ENCODE data around the gene MFAP4.

The MFAP4 gene

GRCh38 chr17:19347323-19348080 lies 39.5 kb downstream of the MFAP4 start:
- no peak for DNase-seq

DNA sequence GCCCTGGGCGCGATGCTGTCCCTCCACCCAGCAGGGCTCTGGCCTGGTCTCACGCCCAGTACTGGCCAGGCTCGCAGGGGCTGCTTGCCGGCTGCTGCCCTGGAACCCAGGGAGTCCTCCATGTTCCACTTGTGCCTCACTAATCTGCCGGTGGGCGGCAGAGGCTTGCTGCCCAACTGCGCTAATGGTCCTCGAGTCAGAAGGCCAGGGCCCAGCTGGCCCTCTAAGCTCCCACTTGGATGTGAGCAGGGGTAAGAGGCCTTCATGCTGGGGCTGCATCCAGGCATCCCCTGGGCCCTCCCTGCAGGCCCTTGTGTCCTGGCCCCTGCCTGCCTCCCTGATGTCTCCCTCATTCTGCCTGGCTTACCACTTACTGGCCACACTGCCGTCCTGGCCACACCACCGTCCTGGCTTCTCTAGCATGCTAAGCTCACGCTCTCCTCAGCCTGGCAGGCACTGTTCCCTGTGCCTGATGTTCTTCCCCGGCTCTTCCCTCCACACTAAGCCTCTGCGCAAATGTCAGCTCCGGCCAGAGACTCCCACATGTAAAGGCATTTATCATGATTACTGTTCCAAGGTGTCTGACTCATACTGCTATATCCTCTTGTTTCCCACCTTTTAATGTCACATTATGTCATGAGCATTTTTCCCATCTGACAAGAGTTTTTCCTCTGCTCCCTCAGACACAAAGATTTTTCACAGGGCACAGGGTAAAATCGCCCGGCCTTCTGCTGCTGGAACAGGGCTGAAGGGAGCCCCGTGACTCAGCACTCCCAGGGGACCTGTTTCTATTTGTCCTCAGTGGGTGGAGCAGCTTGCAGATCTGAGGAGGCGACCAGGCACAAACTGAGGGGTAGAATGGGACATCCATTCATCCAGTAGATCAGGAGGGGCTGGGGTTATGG lies 40.4 kb downstream of the MFAP4 start:
- DNase-seq: peak; percentile 53

DNA sequence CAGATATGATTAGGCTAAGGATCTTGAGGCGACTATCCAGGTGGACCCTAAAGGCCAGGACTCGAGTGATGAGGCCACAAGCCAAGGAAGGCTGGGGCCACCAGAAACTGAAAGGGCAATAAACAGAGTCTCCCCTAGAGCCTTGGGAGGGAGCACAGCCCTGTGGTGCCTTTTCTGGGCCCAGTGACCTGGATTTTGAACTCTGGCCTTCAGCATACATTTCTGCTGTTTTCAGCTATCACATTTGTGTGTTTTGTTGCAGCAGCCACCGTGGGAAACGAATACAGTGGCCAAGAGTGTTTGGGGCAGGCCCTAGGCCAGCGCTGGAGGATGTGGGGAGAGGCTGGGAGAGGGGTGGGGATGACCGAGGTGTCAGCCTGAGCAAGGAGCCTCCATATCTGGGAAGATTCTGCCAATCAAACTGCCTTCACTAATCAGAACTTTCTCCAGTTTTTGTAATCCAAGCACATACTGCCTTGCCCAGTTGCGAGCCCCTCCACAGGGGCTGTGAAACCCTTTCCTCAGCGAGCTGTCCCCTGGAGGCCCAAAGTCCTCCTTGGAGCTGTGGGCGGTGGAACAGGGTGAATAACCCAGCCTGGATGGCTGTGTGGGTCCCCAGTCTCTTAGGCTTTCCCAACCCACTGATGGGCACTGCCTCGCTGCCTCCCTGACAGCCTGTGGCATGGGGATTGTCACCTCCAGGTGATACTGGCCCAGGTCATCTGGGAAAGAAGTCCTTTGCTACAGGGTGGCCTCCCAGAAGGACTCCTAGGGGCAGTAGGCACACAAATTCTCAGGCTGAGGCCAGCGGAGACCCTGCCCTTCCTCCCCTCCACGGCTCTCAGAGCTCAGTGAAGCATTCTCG lies 41.3 kb downstream of the MFAP4 start:
- no peak for DNase-seq

DNA sequence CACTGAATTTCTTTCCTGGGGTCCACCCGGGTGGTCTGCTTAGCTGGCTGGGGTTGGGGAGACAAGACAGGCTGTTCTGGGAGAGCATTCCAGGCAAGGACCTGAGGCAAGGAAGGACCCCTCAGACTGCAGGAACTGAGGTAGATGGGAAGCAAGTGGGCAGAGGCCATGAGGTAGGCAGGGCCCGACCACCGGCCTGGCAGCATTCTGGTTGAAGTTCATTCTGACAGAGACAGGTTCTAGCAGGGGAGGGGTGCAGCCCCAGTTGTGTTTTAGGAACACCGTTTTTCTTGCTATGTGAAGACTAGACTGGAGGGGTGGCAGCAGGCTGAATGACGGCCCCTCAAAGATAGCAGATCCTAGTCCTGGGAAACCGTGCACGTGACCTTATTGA lies 41.9 kb downstream of the MFAP4 start:
- no peak for DNase-seq

DNA sequence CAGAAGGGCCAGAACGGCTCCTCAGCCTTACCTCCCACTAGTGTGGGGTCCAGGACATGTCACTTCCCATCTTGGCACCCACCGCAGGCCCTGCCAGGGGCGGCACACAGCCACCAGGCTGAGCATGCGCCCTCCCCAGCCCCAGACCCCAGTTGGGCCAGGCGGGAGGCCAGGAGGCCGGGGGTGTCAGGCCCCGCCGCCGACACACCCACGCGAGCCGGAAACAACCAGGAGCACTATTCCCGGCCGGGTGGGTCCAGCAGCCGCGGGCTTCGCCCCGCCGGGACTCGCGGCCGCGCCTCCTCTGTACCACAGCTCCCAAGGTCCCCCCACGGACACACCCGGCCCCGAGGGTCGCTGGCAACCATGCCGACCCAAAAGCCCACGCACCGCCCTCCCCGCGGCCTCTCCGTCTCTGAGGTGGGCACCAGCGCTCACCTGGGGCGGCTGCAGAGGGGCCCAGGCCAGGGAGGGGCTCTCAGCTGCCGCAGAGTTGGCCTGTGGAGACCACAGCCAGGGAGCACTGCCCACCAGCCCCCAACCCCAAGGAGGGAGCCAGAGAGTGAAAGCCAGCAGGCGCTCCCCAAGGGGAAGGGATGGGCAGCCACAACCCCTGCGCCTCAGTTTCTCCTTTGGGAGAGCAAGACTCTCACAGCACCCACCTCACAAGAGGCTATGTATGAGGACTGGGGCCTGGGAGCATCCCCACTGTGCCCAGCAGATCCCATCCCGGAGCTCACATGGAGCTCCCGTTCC lies 42.5 kb downstream of the MFAP4 start:
- no peak for DNase-seq

- DNase-seq: no peak
Observed at GRCh38 chr17:19343671-19344151, 43.3 kb downstream of the MFAP4 start.

DNA sequence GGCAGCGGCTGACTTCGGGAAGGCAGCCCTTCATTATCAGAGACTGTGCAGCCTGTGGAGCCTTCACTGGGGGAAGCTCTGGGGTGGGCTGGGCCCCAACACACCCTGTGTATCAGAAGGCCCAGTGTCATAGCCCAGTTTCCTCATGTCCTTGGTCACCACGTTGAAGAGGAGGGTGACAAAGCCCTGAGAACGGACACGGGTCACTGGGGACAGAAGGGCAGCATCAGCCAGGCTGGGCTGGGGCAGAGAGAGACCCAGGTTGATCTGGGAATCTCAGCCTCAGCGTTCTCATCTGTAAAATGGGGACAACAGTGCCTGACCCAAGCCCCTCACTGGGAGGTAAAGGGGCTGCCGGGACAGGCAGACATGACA lies 43.7 kb downstream of the MFAP4 start:
- DNase-seq: no peak

DNA sequence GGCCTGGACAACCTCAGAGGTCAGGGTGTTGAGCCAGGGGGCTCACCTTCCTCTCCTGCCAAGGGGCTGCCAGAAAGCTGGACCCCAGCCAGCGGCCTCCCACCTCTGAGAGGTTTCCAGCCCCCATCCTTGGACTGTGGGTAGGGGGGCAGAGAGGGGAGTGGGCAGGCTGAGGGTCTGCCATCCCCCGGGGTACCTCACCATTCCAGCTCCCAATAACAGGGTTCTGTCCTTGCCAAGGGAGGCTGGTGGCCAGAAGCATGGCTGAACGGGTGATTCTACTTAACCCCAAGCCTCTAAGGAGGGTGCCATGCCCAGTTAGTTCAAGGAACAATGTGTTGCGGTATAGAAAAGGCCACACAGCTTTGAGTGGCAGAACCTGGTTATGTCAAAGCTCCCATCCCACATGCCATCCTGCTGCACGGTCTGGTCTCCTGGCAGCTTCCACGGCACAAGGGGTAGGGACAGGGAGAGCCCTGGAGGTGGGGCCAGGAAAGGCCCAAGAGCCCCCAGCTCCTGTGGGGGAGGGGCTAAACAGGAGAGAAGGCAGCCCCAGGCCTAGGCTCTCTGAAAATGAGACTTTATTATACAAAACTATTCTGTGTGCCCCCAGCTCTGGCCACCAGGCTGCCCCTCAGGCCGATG lies 44.3 kb downstream of the MFAP4 start:
- no peak for DNase-seq

- DNase-seq: no peak
Observed at GRCh38 chr17:19341641-19342610, 45.1 kb downstream of the MFAP4 start.

GRCh38 chr17:19341211-19341631 lies 45.8 kb downstream of the MFAP4 start:
- no peak for DNase-seq

DNA sequence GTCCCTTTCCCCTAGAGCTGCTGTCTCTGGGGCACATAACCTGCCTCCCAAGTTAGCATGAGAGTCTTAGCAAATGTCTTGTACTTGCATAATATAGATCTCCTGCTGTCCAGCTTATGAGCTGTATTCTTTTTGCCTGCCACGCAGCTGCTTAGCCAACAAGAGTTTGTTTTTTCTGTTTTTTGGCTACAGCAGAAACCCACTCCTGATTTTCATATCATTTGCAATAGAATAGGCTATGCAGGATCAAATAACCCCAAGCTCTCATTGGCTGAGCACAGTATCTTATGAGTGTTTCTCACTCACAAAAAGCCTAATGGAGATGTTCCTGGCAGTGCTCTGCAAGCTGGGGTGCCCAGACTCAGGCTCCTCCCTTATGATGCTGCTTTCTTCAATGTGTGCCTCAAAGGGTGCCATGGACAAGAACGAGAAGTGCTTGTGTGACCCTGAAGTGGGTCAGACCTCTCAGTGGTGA lies 47.6 kb downstream of the MFAP4 start:
- no peak for DNase-seq

DNA sequence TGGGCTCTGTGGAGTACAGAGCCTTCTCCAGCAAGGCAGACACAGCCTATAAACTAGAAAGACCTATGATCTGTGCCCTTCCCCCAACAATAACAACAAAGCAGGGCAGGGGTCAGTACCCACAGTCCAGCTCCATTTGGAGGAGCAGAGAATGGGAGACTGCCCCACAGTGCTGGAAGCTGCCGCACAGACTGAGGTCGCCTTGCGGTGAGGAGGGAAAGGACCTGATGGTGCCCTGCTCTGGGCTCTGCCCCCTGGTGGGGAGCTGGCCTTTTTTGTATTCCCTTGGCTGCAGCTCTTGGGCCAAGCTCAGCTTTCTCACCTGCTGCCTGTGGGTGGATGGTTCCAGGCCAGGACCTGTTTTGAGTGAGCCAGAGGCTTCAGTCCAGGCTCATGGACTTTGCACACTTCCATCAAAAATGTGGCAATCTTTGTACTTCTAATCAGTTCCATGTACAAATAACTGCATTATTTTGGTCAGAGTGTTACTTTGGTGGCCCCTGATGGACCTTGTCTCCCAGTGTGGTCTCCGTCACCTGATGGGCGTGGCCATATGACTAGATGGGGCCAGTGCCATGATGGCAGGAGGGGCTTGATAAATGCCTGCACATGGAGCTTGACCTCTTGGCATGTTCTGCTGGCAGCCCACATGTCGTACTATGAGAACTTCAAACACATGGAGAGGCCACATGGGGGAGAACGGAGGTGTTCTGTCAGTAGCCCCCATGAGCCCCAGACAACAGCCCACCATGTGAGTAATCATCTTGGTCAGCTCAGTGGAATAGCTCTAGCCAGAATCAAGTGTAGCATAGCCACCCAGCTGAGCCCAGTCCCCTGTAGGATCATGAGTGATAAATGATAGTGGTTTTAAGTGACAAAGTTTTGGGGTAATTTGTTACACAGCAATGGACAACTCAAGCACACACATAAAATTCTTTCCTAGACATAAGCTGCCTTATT lies 48.7 kb downstream of the MFAP4 start:
- DNase-seq: peak; percentile 72

GRCh38 chr17:19337712-19338023 lies 49.3 kb downstream of the MFAP4 start:
- DNase-seq: no peak

DNA sequence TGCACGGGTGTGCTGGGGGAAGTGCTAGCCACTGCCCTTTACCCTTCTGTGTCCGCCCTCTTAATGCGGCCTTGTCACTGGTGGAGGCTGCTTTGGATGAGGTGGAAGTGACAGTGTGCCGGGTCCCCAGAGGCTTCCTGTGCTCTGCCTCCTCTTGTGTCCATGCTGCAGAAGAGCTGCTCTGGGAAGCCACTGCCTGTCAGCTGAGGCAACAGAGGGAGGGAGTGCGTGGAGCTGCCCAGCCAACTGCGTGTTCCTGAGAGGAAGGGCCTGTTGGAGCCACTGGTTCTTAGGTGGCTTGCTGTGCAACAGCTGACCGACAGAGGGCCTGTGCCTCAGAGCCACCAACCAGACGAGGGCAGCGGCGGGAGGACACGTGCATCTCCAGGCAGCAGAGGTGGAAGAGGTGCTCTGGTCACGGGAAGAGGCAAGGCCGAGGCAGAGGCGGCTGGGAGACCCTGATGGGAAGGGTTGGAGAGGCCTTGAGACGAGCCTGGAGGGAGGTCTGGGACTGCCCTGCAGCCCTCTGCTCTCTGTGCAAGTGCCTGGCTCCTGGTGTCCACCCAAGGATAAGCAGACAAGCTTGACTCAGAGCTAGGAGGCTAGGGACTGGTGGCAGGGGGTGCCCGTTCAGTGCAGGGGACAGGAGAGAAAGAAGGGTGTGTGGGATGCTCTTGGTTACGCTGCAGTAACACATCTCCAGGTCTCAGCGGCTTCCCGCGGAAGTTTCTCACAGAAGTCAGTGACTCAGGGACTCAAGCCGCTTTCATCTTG lies 49.9 kb downstream of the MFAP4 start:
- peak; percentile 32 for DNase-seq

DNA sequence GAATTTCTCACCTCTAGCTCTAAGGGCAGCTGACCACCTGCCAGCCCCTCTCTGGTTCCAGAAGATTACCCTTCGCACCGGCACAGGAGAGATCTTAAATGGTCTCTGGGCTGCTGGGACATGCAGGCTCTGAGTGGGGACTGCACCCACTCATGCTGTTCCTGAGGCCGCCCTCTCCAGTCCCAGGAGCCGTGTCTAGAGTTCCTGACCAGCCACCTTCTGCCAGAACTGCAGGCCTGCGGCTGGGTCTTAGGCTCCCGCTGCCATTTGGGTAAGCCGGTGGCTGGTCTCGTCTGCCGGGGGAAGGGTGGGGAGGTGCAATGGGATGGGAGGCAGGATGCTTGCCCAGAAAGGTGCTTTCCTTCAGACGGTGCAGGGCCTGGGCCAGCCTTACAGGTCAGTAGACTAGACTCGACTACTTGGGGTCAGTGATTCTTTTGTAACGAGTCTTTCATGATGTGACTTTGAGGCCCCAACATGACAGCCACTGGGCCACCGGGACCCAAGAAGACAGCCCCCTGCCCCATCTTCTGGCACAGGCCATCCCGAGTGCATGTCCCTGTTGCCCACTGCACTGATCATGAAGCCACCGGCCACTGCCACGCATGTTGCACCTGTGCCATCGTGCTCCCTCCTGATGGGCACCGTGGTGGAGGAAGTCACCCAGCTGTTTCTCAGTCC lies 50.9 kb downstream of the MFAP4 start:
- DNase-seq: no peak

DNA sequence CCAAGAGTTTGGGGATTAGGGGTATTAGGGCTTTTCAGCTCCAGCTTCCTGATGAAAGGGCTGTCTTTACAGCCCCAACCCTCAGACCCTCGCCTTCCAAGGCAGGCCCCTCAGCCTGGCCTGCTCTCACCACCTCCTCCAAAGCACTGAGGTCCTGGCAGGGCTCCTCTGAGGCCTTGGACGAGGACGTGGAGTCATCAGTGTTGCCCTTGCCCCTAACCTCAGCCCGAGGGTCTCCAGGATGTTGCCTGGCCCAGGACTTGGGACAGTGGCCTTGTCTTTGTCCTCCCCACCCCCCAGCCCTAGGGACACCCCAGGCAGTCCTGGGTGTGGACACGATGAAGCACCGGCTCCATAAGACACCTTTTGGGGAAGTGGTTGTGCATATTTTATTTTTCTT lies 52.7 kb downstream of the MFAP4 start:
- DNase-seq: no peak

GRCh38 chr17:19333736-19334290 lies 53.2 kb downstream of the MFAP4 start:
- DNase-seq: no peak

All from DMS53 (cell line).